Astrocyte (in vitro differentiated cells and primary cell): ENCODE data around the gene IFRD1. TPM values are rescaled to one million over a fixed set of nuclear protein-coding genes. Genes with fewer than 3 reads are reported as not detected.

Source experiments
- DNase-seq: peaks from one replicate; pipeline ENCODE4 v3.0.0-alpha.2; 2010; ENCODE audit warnings: low read depth
- FAIRE-seq: peaks from 2 replicates; lab custom pipeline; 2011; peaks lifted over from hg19 to GRCh38; lab: Jason Lieb, UNC
- H2AFZ ChIP-seq: 2 replicates; pipeline ENCODE4 v1.6.0; 2012; ENCODE audit warnings: low read depth, low read length, inconsistent platforms
- H3K27ac ChIP-seq: 2 replicates; pipeline ENCODE4 v1.5.1; 2011; ENCODE audit warnings: low read depth, low read length, inconsistent platforms
- H3K27me3 ChIP-seq: 2 replicates; pipeline ENCODE4 v1.6.0; 2011; ENCODE audit warnings: low read length, inconsistent platforms; ENCODE audit not compliant: insufficient read depth
- H3K36me3 ChIP-seq: 2 replicates; pipeline ENCODE4 v1.5.1; 2011; ENCODE audit warnings: low read length, inconsistent platforms; ENCODE audit not compliant: insufficient read depth
- H3K4me1 ChIP-seq: 2 replicates; pipeline ENCODE4 v1.5.1; 2011; ENCODE audit warnings: low read length, inconsistent platforms; ENCODE audit not compliant: insufficient read depth
- H3K4me2 ChIP-seq: 2 replicates; pipeline ENCODE4 v1.6.0; 2012; ENCODE audit warnings: low read length, inconsistent platforms
- H3K4me3 ChIP-seq: 2 replicates; pipeline ENCODE4 v1.5.1; 2011; ENCODE audit warnings: low read depth, mild to moderate bottlenecking, low read length, inconsistent platforms; ENCODE audit not compliant: insufficient read depth
- H3K79me2 ChIP-seq: 2 replicates; pipeline ENCODE4 v1.6.0; 2012; ENCODE audit warnings: mild to moderate bottlenecking, low read length, inconsistent platforms; ENCODE audit not compliant: insufficient read depth
- H3K9ac ChIP-seq: 2 replicates; pipeline ENCODE4 v1.6.0; 2012; ENCODE audit warnings: mild to moderate bottlenecking, low read length, inconsistent platforms
- H3K9me3 ChIP-seq: 2 replicates; pipeline ENCODE4 v1.5.1; 2012; ENCODE audit warnings: low read depth, mild to moderate bottlenecking, low read length, inconsistent platforms; ENCODE audit not compliant: insufficient read depth
- H4K20me1 ChIP-seq: 2 replicates; pipeline ENCODE4 v1.6.0; 2012; ENCODE audit warnings: low read length, inconsistent platforms; ENCODE audit not compliant: insufficient read depth
- H3K27ac Mint-ChIP-seq: one replicate; pipeline ENCODE4 v1.8.0; 2021; ENCODE audit warnings: mild to moderate bottlenecking, mixed read lengths; ENCODE audit not compliant: unreplicated experiment
- H3K27me3 Mint-ChIP-seq: one replicate; pipeline ENCODE4 v1.8.0; 2021; ENCODE audit warnings: low read depth, mixed read lengths; ENCODE audit not compliant: unreplicated experiment
- H3K36me3 Mint-ChIP-seq: one replicate; pipeline ENCODE4 v1.8.0; 2021; ENCODE audit warnings: low read depth, mixed read lengths; ENCODE audit not compliant: unreplicated experiment
- H3K4me1 Mint-ChIP-seq: one replicate; pipeline ENCODE4 v1.8.0; 2021; ENCODE audit warnings: low read depth, mixed read lengths; ENCODE audit not compliant: unreplicated experiment
- H3K4me3 Mint-ChIP-seq: one replicate; pipeline ENCODE4 v1.8.0; 2021; ENCODE audit warnings: mild to moderate bottlenecking, moderate library complexity, mixed read lengths; ENCODE audit not compliant: unreplicated experiment
- H3K9me3 Mint-ChIP-seq: one replicate; pipeline ENCODE4 v1.8.0; 2021; ENCODE audit warnings: mild to moderate bottlenecking, mixed read lengths; ENCODE audit not compliant: unreplicated experiment
- CTCF ChIP-seq: IDR thresholded peaks from 2 replicates; pipeline ENCODE4 v1.5.1; 2011; ENCODE audit warnings: low read depth, mild to moderate bottlenecking, inconsistent platforms, low read length, moderate library complexity; ENCODE audit not compliant: insufficient read depth
- EZH2 ChIP-seq: IDR thresholded peaks from 2 replicates; pipeline ENCODE4 v1.6.1; 2012; ENCODE audit warnings: mild to moderate bottlenecking, low read length, inconsistent platforms; ENCODE audit not compliant: insufficient read depth
- total RNA-seq: library from RNA; stranded (reverse); gene quantifications from 2 replicates; pipeline ENCODE4 v1.2.1, GENCODE V29; 2021

The IFRD1 gene
- total RNA-seq, 1 donor from 2014 or later: 101 TPM

GRCh38 chr7:112411186-112411795 is 39.0 kb upstream of the IFRD1 start:
- peaks cover 2% of the 10 kb centered on the region for H3K9me3 Mint-ChIP-seq
- no peak overlapping the region for H3K4me3 ChIP-seq
- peaks cover 14% of the 10 kb centered on the region for H3K27me3 Mint-ChIP-seq
- peak; percentile 56 for TF ChIP-seq CTCF
- TF ChIP-seq EZH2: no peak
- no peaks in the 10 kb centered on the region for H3K9me3 ChIP-seq
- no peak overlapping the region for H3K27ac ChIP-seq
- H3K79me2 ChIP-seq: no peaks in the 10 kb centered on the region
- H4K20me1 ChIP-seq: no peaks in the 10 kb centered on the region
- no peak overlapping the region for H3K4me3 Mint-ChIP-seq
- no peaks in the 10 kb centered on the region for H3K4me1 ChIP-seq
- FAIRE-seq (no peak), DNase-seq (peak; percentile 31)
- no peak overlapping the region for H2AFZ ChIP-seq
- H3K9ac ChIP-seq: no peak overlapping the region
- no peak overlapping the region for H3K27ac Mint-ChIP-seq
- peaks cover 3% of the 10 kb centered on the region for H3K27me3 ChIP-seq
- peaks cover 3% of the 10 kb centered on the region for H3K4me1 Mint-ChIP-seq
- H3K36me3 Mint-ChIP-seq: no peaks in the 10 kb centered on the region
- H3K36me3 ChIP-seq: no peaks in the 10 kb centered on the region
- H3K4me2 ChIP-seq: no peak overlapping the region

DNA sequence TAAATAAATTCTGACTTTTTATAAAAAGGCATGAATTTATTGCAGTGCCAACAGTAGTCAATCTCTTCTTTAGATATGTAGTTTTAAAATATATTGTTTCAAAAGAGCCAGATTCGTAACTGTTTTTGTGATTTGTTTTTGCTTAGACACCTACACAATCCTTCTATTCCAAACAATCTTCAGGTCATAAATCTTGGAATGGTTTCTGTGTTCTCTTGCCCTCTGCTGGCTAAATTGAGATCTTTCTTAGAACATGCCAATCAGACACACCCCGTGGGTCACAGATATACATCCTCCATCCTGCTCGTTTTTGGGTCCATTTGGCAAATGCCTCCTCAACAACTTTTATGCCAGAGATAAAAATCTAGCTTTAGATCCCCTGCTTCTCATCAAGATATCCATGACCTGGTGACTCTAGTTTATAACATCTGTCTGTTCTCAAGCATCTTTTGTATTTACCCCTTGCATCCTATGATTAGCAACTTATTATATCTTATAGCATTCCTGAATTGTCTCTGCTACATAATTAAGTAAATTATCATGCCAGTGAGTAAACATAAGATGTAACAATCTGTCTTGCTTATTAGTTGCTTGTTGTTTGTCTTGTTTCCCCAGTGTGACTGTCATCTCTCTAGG is 35.3 kb upstream of the IFRD1 start:
- Histone ChIP-seq H3K27ac (no peak overlapping the region), H3K4me2 (no peak overlapping the region), H3K4me1 (no peaks in the 10 kb centered on the region), H4K20me1 (no peaks in the 10 kb centered on the region), H3K27me3 (peaks cover 3% of the 10 kb centered on the region), H3K9ac (no peak overlapping the region), H3K36me3 (no peaks in the 10 kb centered on the region), H3K4me3 (no peak overlapping the region), H2AFZ (no peak overlapping the region), H3K79me2 (no peaks in the 10 kb centered on the region), H3K9me3 (no peaks in the 10 kb centered on the region)
- H3K27me3 Mint-ChIP-seq: no peaks in the 10 kb centered on the region
- DNase-seq (no peak), FAIRE-seq (peak; percentile 5)
- H3K36me3 Mint-ChIP-seq: no peaks in the 10 kb centered on the region
- H3K27ac Mint-ChIP-seq: no peak overlapping the region
- H3K9me3 Mint-ChIP-seq: no peaks in the 10 kb centered on the region
- TF ChIP-seq CTCF (peak; percentile 62), EZH2 (no peak)
- no peak overlapping the region for H3K4me3 Mint-ChIP-seq
- peaks cover 3% of the 10 kb centered on the region for H3K4me1 Mint-ChIP-seq

- no peak overlapping the region for H3K27ac Mint-ChIP-seq
- Histone ChIP-seq H3K9me3 (no peaks in the 10 kb centered on the region), H3K4me3 (no peak overlapping the region), H3K4me2 (no peak overlapping the region), H3K27ac (no peak overlapping the region), H3K4me1 (peaks cover 8% of the 10 kb centered on the region), H3K79me2 (no peaks in the 10 kb centered on the region), H3K9ac (no peak overlapping the region), H2AFZ (no peak overlapping the region), H4K20me1 (no peaks in the 10 kb centered on the region), H3K36me3 (no peaks in the 10 kb centered on the region), H3K27me3 (peaks cover 3% of the 10 kb centered on the region)
- DNase-seq: peak; percentile 35
- H3K9me3 Mint-ChIP-seq: no peaks in the 10 kb centered on the region
- peaks cover 9% of the 10 kb centered on the region for H3K4me1 Mint-ChIP-seq
- H3K4me3 Mint-ChIP-seq: no peak overlapping the region
- FAIRE-seq: no peak
- H3K36me3 Mint-ChIP-seq: no peaks in the 10 kb centered on the region
- TF ChIP-seq EZH2 (no peak), CTCF (no peak)
- H3K27me3 Mint-ChIP-seq: no peaks in the 10 kb centered on the region
Measured at GRCh38 chr7:112416127-112416526, 34.1 kb upstream of the IFRD1 start.
